ENCODE measurements around the gene C1S. TPM values are rescaled to one million over a fixed set of nuclear protein-coding genes. Genes with fewer than 3 reads are reported as not detected.

Gene C1S
- total RNA-seq, 1 experiment from 2014 or later = 32.4 TPM

GRCh38 chr12:7072035-7072434 is 11.5 kb downstream of the C1S start:
- ChIA-PET POLR2A (ENCODE audit: unreplicated experiment) (no interaction called here), CTCF (no interaction called here)

GRCh38 chr12:7072554-7072953 is 12.0 kb downstream of the C1S start:
- DNase-seq = no peak

More at GRCh38 chr12:7072035-7072434, 11.5 kb downstream of the C1S start:
- no peaks in the 10 kb centered on the region for H3K9me2 ChIP-seq (ENCODE audit: insufficient read depth)
- no peaks in the 10 kb centered on the region for H4K20me1 ChIP-seq (ENCODE audit: insufficient read depth)
- no peak overlapping the region for H2AFZ ChIP-seq
- intact Hi-C loops (cut with micrococcal nuclease; ENCODE audit: unreplicated experiment) = no loop called here
- H3K36me3 ChIP-seq (ENCODE audit: low read depth) = no peaks in the 10 kb centered on the region
- H3K27me3 ChIP-seq (ENCODE audit: insufficient read depth, low read depth) = no peaks in the 10 kb centered on the region
- DNase-seq = no peak
- H3F3A ChIP-seq (ENCODE audit: insufficient read depth, low read depth) = peaks cover 21% of the 10 kb centered on the region
- no peak overlapping the region for H3K4me2 ChIP-seq
- no peak for TF ChIP-seq CTCF (conservative IDR thresholded peaks at IDR 0.05)
- TF ChIP-seq EZH2 (IDR thresholded peaks at IDR 0.05; ENCODE audit: low read depth) = no peak
- H3K4me3 ChIP-seq = no peak overlapping the region
- H3K9me3 ChIP-seq (ENCODE audit: insufficient read depth, low read depth) = no peaks in the 10 kb centered on the region
- BruUV-seq (replicated peaks) = no TSS peak
- H3K27ac ChIP-seq = no peak overlapping the region
- H3K79me2 ChIP-seq (ENCODE audit: low read depth) = no peaks in the 10 kb centered on the region
- peaks cover 21% of the 10 kb centered on the region for H3K4me1 ChIP-seq (replicated peaks; ENCODE audit: insufficient read depth)

GRCh38 chr12:7073946-7074345 is 13.4 kb downstream of the C1S start:
- no peak overlapping the region for H3K27ac ChIP-seq
- intact Hi-C loops (cut with micrococcal nuclease; ENCODE audit: unreplicated experiment) = no loop called here
- H3K27me3 ChIP-seq (ENCODE audit: insufficient read depth, low read depth) = no peaks in the 10 kb centered on the region
- DNase-seq = no peak
- H3K4me2 ChIP-seq = no peak overlapping the region
- H3K4me3 ChIP-seq = no peak overlapping the region
- H3K9me2 ChIP-seq (ENCODE audit: insufficient read depth) = no peaks in the 10 kb centered on the region
- H2AFZ ChIP-seq = no peak overlapping the region
- peaks cover 10% of the 10 kb centered on the region for H3K4me1 ChIP-seq (replicated peaks; ENCODE audit: insufficient read depth)
- no peaks in the 10 kb centered on the region for H4K20me1 ChIP-seq (ENCODE audit: insufficient read depth)
- POLR2A ChIA-PET (ENCODE audit: unreplicated experiment) = no interaction called here
- CTCF ChIA-PET = no interaction called here
- BruUV-seq (replicated peaks) = no TSS peak
- H3K9me3 ChIP-seq (ENCODE audit: insufficient read depth, low read depth) = no peaks in the 10 kb centered on the region
- no peaks in the 10 kb centered on the region for H3K79me2 ChIP-seq (ENCODE audit: low read depth)
- peaks cover 11% of the 10 kb centered on the region for H3F3A ChIP-seq (ENCODE audit: insufficient read depth, low read depth)
- TF ChIP-seq CTCF (conservative IDR thresholded peaks at IDR 0.05) = no peak
- TF ChIP-seq EZH2 (IDR thresholded peaks at IDR 0.05; ENCODE audit: low read depth) = no peak
- H3K36me3 ChIP-seq (ENCODE audit: low read depth) = no peaks in the 10 kb centered on the region

More at GRCh38 chr12:7072554-7072953, 12.0 kb downstream of the C1S start:
- CTCF ChIA-PET = no interaction called here
- BruUV-seq (replicated peaks) = no TSS peak
- POLR2A ChIA-PET (ENCODE audit: unreplicated experiment) = no interaction called here
- TF ChIP-seq CTCF (conservative IDR thresholded peaks at IDR 0.05) = no peak
- no peak for TF ChIP-seq EZH2 (IDR thresholded peaks at IDR 0.05; ENCODE audit: low read depth)
- Histone ChIP-seq H3F3A (ENCODE audit: insufficient read depth, low read depth) (peaks cover 19% of the 10 kb centered on the region), H3K27me3 (ENCODE audit: insufficient read depth, low read depth) (no peaks in the 10 kb centered on the region), H3K79me2 (ENCODE audit: low read depth) (no peaks in the 10 kb centered on the region), H3K4me3 (no peak overlapping the region), H3K9me3 (ENCODE audit: insufficient read depth, low read depth) (no peaks in the 10 kb centered on the region), H3K4me1 (replicated peaks; ENCODE audit: insufficient read depth) (peaks cover 21% of the 10 kb centered on the region), H3K27ac (no peak overlapping the region), H3K4me2 (no peak overlapping the region), H3K36me3 (ENCODE audit: low read depth) (no peaks in the 10 kb centered on the region), H3K9me2 (ENCODE audit: insufficient read depth) (no peaks in the 10 kb centered on the region), H2AFZ (no peak overlapping the region), H4K20me1 (ENCODE audit: insufficient read depth) (no peaks in the 10 kb centered on the region)
- intact Hi-C loops (cut with micrococcal nuclease; ENCODE audit: unreplicated experiment) = no loop called here
